ENCODE results near the gene UHRF2.

GRCh38 chr9:6552033-6552432, 139.0 kb downstream of the UHRF2 start:
- TF ChIP-seq CTCF (conservative IDR thresholded peaks at IDR 0.05; ENCODE audit: low read depth, low read length) (peak; percentile 19; the same call in 1 of the 2 replicates), RAD21 (IDR thresholded peaks at IDR 0.05; ENCODE audit: low read length) (no peak), POLR2A (IDR thresholded peaks at IDR 0.05; ENCODE audit: low read depth, low read length) (no peak), RFX5 (IDR thresholded peaks at IDR 0.05; ENCODE audit: low read depth, low read length) (no peak), BHLHE40 (IDR thresholded peaks at IDR 0.05; ENCODE audit: low read depth, low read length) (no peak), SMC3 (IDR thresholded peaks at IDR 0.05; ENCODE audit: low read depth, low read length) (no peak), FOS (IDR thresholded peaks at IDR 0.05; ENCODE audit: low read depth, low read length) (no peak), RCOR1 (IDR thresholded peaks at IDR 0.05; ENCODE audit: insufficient replicate concordance, low read length) (no peak), MXI1 (IDR thresholded peaks at IDR 0.05; ENCODE audit: borderline replicate concordance, low read depth, low read length) (no peak), ELK1 (IDR thresholded peaks at IDR 0.05; ENCODE audit: borderline replicate concordance, low read depth, low read length) (no peak), MAZ (IDR thresholded peaks at IDR 0.05; ENCODE audit: borderline replicate concordance, low read depth, low read length) (no peak)
